Choroid plexus epithelial cell (primary cell): ENCODE data around the gene LRRC36.
A peak's percentile ranks its signal among the peaks of the same experiment; 100 is the strongest.

Experiments
- DNase-seq: peaks from one replicate; pipeline ENCODE4 v3.0.0-alpha.2; 2010; ENCODE audit warnings: low read depth
- H3K4me3 ChIP-seq: 2 replicates; pipeline ENCODE4 v1.5.1; 2011; ENCODE audit warnings: low read depth, mild to moderate bottlenecking, control low read depth, low read length, moderate library complexity
- TF ChIP-seq, protein P1 (sequence below): conservative IDR thresholded peaks from 2 replicates; pipeline ENCODE4 v1.5.1; 2011; ENCODE audit warnings: low read depth, mild to moderate bottlenecking, control low read depth, inconsistent platforms, low read length, moderate library complexity

The LRRC36 gene

GRCh38 chr16:67397812-67398545 is 71.4 kb downstream of the LRRC36 start:
- no peak for DNase-seq

GRCh38 chr16:67398546-67399217 is 72.1 kb downstream of the LRRC36 start:
- TF ChIP-seq, protein P1, sequence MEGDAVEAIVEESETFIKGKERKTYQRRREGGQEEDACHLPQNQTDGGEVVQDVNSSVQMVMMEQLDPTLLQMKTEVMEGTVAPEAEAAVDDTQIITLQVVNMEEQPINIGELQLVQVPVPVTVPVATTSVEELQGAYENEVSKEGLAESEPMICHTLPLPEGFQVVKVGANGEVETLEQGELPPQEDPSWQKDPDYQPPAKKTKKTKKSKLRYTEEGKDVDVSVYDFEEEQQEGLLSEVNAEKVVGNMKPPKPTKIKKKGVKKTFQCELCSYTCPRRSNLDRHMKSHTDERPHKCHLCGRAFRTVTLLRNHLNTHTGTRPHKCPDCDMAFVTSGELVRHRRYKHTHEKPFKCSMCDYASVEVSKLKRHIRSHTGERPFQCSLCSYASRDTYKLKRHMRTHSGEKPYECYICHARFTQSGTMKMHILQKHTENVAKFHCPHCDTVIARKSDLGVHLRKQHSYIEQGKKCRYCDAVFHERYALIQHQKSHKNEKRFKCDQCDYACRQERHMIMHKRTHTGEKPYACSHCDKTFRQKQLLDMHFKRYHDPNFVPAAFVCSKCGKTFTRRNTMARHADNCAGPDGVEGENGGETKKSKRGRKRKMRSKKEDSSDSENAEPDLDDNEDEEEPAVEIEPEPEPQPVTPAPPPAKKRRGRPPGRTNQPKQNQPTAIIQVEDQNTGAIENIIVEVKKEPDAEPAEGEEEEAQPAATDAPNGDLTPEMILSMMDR, result no peak
- no peak overlapping the region for H3K4me3 ChIP-seq
- no peak for DNase-seq

More at GRCh38 chr16:67397812-67398545, 71.4 kb downstream of the LRRC36 start:
- no peak overlapping the region for H3K4me3 ChIP-seq
- TF ChIP-seq, protein P1, result no peak

GRCh38 chr16:67399218-67399733 is 72.7 kb downstream of the LRRC36 start:
- H3K4me3 ChIP-seq, result no peak overlapping the region
- TF ChIP-seq, protein P1, result peak; percentile 71
- DNase-seq, result no peak

- TF ChIP-seq, protein P1, result no peak
- no peak for DNase-seq
- no peak overlapping the region for H3K4me3 ChIP-seq
These were observed 73.4 kb downstream of the LRRC36 start for GRCh38 chr16:67399749-67400704.

GRCh38 chr16:67400901-67401300 is 74.3 kb downstream of the LRRC36 start:
- TF ChIP-seq, protein P1, result no peak
- DNase-seq, result no peak

GRCh38 chr16:67403976-67404555 is 77.5 kb downstream of the LRRC36 start:
- TF ChIP-seq, protein P1, result no peak
- DNase-seq, result no peak
- H3K4me3 ChIP-seq, result no peak overlapping the region

More at GRCh38 chr16:67400901-67401300, 74.3 kb downstream of the LRRC36 start:
- no peak overlapping the region for H3K4me3 ChIP-seq
